ENCODE measurements around the gene TMEM72.

TMEM72 gene

GRCh38 chr10:44981172-44982113, 70.3 kb downstream of the TMEM72 start:
- no peak for DNase-seq

- no peak for DNase-seq
Observed at GRCh38 chr10:44982114-44982460, 71.0 kb downstream of the TMEM72 start.

GRCh38 chr10:44982496-44982895, 71.4 kb downstream of the TMEM72 start:
- no peak for DNase-seq

- DNase-seq, result no peak
Observed at GRCh38 chr10:44983066-44983894, 72.1 kb downstream of the TMEM72 start.

GRCh38 chr10:44983895-44984278, 72.8 kb downstream of the TMEM72 start:
- no peak for DNase-seq

GRCh38 chr10:44984671-44985101, 73.5 kb downstream of the TMEM72 start:
- DNase-seq, result no peak

GRCh38 chr10:44985175-44985681, 74.1 kb downstream of the TMEM72 start:
- DNase-seq, result no peak

- DNase-seq, result no peak
Observed at GRCh38 chr10:44986179-44986578, 75.0 kb downstream of the TMEM72 start.
